ENCODE results near the gene ZC3H10. TPM values are rescaled to one million over a fixed set of nuclear protein-coding genes. Genes with fewer than 3 reads are reported as not detected.
"Not testable (repeated sequence)": the region's sequence is repeated elsewhere in the genome, so short reads cannot be mapped to it uniquely, and the experiment has no call there.

The ZC3H10 gene
- total and polyA plus RNA-seq, 9 donors = 4.1 to 7.7 (median 4.8) TPM

- Histone ChIP-seq H3K4me3 (ENCODE audit: low read length) (peak overlapping the region; percentile 67), H3K27ac (ENCODE audit: low read length) (peak overlapping the region; percentile 89)
- 0% methylated on average over 1 of the region's 8 CpGs for WGBS (ENCODE audit: insufficient coverage)
Observed at GRCh38 chr12:56152756-56153677, 35.0 kb downstream of the ZC3H10 start.

GRCh38 chr12:56153678-56154065, 35.6 kb downstream of the ZC3H10 start:
- Histone ChIP-seq H3K4me3 (ENCODE audit: low read length) (peak overlapping the region; percentile 27), H3K27me3 (ENCODE audit: control insufficient read depth, insufficient read depth, low read length) (no peaks in the 10 kb centered on the region), H3K9me3 (replicated peaks; ENCODE audit: control insufficient read depth, low read depth, low read length) (no peaks in the 10 kb centered on the region), H3K36me3 (ENCODE audit: control insufficient read depth, insufficient read depth, low read length) (peaks cover 17% of the 10 kb centered on the region), H3K27ac (ENCODE audit: low read length) (peak overlapping the region; percentile 89), H3K4me1 (ENCODE audit: control insufficient read depth, insufficient read depth, low read length) (peaks cover 51% of the 10 kb centered on the region)
- 75% methylated on average over 4 of the region's 5 CpGs for WGBS (ENCODE audit: insufficient coverage)
- peak; percentile 30 for DNase-seq

More at GRCh38 chr12:56152756-56153677, 35.0 kb downstream of the ZC3H10 start:
- DNase-seq = no peak
- Histone ChIP-seq H3K36me3 (ENCODE audit: control insufficient read depth, insufficient read depth, low read length) (peaks cover 17% of the 10 kb centered on the region), H3K27me3 (ENCODE audit: control insufficient read depth, insufficient read depth, low read length) (no peaks in the 10 kb centered on the region), H3K9me3 (replicated peaks; ENCODE audit: control insufficient read depth, low read depth, low read length) (no peaks in the 10 kb centered on the region), H3K4me1 (ENCODE audit: control insufficient read depth, insufficient read depth, low read length) (peaks cover 51% of the 10 kb centered on the region)

- WGBS (ENCODE audit: insufficient coverage) = no CpG with 5 or more reads among the region's 1 CpG
- peak overlapping the region; percentile 89 for H3K27ac ChIP-seq (ENCODE audit: low read length)
- no peaks in the 10 kb centered on the region for H3K9me3 ChIP-seq (replicated peaks; ENCODE audit: control insufficient read depth, low read depth, low read length)
- H3K4me3 ChIP-seq (ENCODE audit: low read length) = peak overlapping the region; percentile 27
- H3K36me3 ChIP-seq (ENCODE audit: control insufficient read depth, insufficient read depth, low read length) = peaks cover 20% of the 10 kb centered on the region
- peaks cover 51% of the 10 kb centered on the region for H3K4me1 ChIP-seq (ENCODE audit: control insufficient read depth, insufficient read depth, low read length)
- no peaks in the 10 kb centered on the region for H3K27me3 ChIP-seq (ENCODE audit: control insufficient read depth, insufficient read depth, low read length)
- peak; percentile 74 for DNase-seq
Observed at GRCh38 chr12:56154246-56154771, 36.2 kb downstream of the ZC3H10 start.

GRCh38 chr12:56154818-56155217, 36.8 kb downstream of the ZC3H10 start:
- 84% methylated on average over 5 of the region's 5 CpGs for WGBS (ENCODE audit: insufficient coverage)
- H3K27ac ChIP-seq (ENCODE audit: low read length) = peak overlapping the region; percentile 89
- H3K4me1 ChIP-seq (ENCODE audit: control insufficient read depth, insufficient read depth, low read length) = peaks cover 56% of the 10 kb centered on the region
- H3K9me3 ChIP-seq (replicated peaks; ENCODE audit: control insufficient read depth, low read depth, low read length) = no peaks in the 10 kb centered on the region
- peak overlapping the region; percentile 6 for H3K4me3 ChIP-seq (ENCODE audit: low read length)
- H3K36me3 ChIP-seq (ENCODE audit: control insufficient read depth, insufficient read depth, low read length) = peaks cover 24% of the 10 kb centered on the region
- DNase-seq = no peak
- no peaks in the 10 kb centered on the region for H3K27me3 ChIP-seq (ENCODE audit: control insufficient read depth, insufficient read depth, low read length)

DNA sequence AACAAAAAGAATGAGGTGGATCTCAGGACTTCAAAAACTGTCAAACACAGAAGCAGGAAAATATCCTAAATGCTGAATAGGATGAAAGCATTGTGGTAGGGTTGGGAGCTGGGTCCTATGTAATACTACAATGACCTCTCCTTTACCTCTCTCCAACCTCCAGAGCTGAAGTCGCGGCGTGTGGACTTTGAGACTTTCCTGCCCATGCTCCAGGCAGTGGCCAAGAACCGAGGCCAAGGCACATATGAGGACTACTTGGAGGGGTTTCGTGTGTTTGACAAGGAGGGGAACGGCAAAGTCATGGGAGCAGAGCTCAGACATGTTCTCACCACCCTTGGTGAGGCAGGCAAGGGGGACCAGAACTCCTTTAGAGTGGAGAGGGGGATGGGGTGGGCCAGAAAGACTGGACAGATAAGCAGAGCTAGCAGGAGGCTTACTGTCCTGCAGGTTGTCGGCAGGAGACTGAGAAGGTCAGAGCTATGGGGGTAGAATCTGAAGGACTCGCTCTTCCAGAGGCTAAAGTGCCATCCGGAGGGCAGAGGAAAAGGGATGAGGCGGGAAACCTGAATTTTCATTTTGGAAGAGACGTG, 37.3 kb downstream of the ZC3H10 start:
- 86% methylated on average over 6 of the region's 11 CpGs for WGBS (ENCODE audit: insufficient coverage)
- Histone ChIP-seq H3K27ac (ENCODE audit: low read length) (peak overlapping the region; percentile 89), H3K4me3 (ENCODE audit: low read length) (peak overlapping the region; percentile 3), H3K4me1 (ENCODE audit: control insufficient read depth, insufficient read depth, low read length) (peaks cover 61% of the 10 kb centered on the region), H3K36me3 (ENCODE audit: control insufficient read depth, insufficient read depth, low read length) (peaks cover 25% of the 10 kb centered on the region), H3K9me3 (replicated peaks; ENCODE audit: control insufficient read depth, low read depth, low read length) (no peaks in the 10 kb centered on the region), H3K27me3 (ENCODE audit: control insufficient read depth, insufficient read depth, low read length) (no peaks in the 10 kb centered on the region)
- no peak for DNase-seq

GRCh38 chr12:56156464-56157200, 38.6 kb downstream of the ZC3H10 start:
- H3K4me3 ChIP-seq (ENCODE audit: low read length) = peak overlapping the region; percentile 48
- peak overlapping the region; percentile 99 for H3K27ac ChIP-seq (ENCODE audit: low read length)
- not testable (repeated sequence) for H3K9me3 ChIP-seq (replicated peaks; ENCODE audit: control insufficient read depth, low read depth, low read length); DNase-seq; H3K27me3 ChIP-seq (ENCODE audit: control insufficient read depth, insufficient read depth, low read length)
- 92% methylated on average over 13 of the region's 21 CpGs for WGBS (ENCODE audit: insufficient coverage)
- H3K36me3 ChIP-seq (ENCODE audit: control insufficient read depth, insufficient read depth, low read length) = peaks cover 38% of the 10 kb centered on the region
- H3K4me1 ChIP-seq (ENCODE audit: control insufficient read depth, insufficient read depth, low read length) = peaks cover 69% of the 10 kb centered on the region

DNA sequence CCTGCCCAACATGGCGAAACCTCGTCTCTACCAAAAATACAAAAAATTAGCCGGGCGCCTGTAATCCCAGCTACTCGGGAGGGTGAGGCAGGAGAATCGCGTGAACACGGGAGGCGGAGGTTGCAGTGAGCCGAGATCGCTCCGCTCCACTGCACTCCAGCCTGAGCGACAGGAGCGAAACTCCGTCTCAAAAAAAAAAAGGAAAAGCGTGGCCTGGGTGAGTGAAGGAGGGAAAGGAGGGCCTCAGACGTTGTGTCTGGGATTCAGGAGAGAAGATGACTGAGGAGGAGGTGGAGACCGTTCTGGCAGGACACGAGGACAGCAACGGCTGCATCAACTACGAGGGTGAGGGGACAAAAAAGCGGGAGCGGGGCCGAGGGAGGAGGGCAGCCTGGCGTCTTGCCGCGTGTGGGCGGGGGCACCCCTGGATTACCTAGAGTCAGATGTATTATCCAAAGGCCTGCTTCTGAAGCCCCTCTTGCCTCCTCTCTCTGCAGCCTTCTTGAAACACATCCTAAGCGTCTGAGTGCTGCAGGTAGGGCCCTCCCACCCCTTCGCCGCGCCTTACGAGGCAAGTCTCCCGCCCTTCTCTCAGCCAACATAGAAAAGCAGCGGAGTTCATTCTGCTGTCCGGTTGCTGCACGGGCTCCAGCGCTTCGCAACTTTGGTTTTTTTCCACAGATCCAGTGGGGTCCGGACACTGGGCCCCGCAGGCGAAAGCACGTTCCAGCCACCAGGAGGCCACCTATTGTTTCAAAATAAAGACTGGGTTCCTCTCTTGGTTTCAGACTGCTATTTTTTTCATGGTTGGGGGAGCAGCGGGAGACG, 39.3 kb downstream of the ZC3H10 start:
- H3K4me1 ChIP-seq (ENCODE audit: control insufficient read depth, insufficient read depth, low read length) = peaks cover 69% of the 10 kb centered on the region
- H3K9me3 ChIP-seq (replicated peaks; ENCODE audit: control insufficient read depth, low read depth, low read length) = no peaks in the 10 kb centered on the region
- under 1% methylated on average over 33 of the region's 45 CpGs for WGBS (ENCODE audit: insufficient coverage)
- H3K27me3 ChIP-seq (ENCODE audit: control insufficient read depth, insufficient read depth, low read length) = no peaks in the 10 kb centered on the region
- DNase-seq = peak; percentile 97
- H3K36me3 ChIP-seq (ENCODE audit: control insufficient read depth, insufficient read depth, low read length) = peaks cover 46% of the 10 kb centered on the region
- peak overlapping the region; percentile 48 for H3K4me3 ChIP-seq (ENCODE audit: low read length)
- peak overlapping the region; percentile 99 for H3K27ac ChIP-seq (ENCODE audit: low read length)

DNA sequence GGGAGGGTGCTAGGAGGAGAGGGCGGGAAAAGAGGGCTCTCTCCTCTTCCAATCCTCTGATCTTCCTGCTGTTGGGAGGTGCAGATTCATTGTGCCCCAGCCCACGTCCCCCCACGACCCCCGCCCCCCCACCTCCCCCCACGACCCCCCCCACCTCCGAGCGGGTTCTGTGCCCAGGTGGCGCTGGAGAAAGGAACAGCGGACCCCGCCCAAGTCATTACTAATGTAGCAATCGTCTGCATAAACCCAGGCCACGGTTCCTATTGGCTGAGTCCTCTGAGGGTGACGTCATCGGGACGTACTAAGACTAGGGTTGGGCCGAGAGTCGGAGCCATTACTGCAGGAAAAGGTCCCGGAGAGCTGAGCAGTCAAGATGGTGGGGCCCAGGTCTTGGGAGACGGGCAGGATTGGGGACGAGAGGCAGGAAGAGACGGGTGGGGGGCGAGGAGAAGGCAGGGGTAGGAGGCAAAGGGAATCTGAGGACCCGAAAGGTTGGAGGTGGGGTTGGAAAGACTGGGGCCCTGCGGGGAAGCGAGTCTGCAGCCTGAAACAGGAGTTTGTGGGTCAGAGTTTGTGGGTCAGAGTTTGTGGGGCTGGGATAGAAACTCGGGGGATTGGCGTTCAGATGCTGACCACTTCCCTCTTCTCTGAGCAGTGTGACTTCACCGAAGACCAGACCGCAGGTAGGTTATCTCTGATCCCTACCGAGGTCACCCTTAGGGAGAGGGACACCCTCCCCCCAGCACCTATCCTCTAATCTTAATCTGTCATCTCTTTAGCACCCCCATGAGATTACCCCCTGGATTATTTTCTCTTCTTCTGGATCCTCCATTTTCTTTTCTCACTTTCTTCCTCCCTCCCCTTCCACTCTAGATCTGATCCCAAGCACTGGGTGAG, 40.2 kb downstream of the ZC3H10 start, which contains the start of gene MYL6:
Gene MYL6 (plus strand): TSS at position 331 of the 897 bp plus-strand sequence. CDS start 43 bp downstream, at position 374.
- DNase-seq = peak; percentile 99
- Histone ChIP-seq H3K4me3 (ENCODE audit: low read length) (peak within 1 kb of the TSS; percentile 67), H3K9me3 (replicated peaks; ENCODE audit: control insufficient read depth, low read depth, low read length) (no peaks in the 10 kb centered on the region), H3K36me3 (ENCODE audit: control insufficient read depth, insufficient read depth, low read length) (peaks cover 54% of the 10 kb centered on the region), H3K4me1 (ENCODE audit: control insufficient read depth, insufficient read depth, low read length) (peaks cover 62% of the 10 kb centered on the region), H3K27me3 (ENCODE audit: control insufficient read depth, insufficient read depth, low read length) (no peaks in the 10 kb centered on the region), H3K27ac (ENCODE audit: low read length) (peak within 1 kb of the TSS; percentile 99)
- 0% methylated on average over 18 of the region's 30 CpGs for WGBS (ENCODE audit: insufficient coverage)

All from muscle of leg (tissue), 11 donors.